Stimulated activated CD4-positive, alpha-beta T cell treated with anti-CD3 and anti-CD28 coated beads, Interleukin-12 subunit alpha, Interleukin-12 subunit beta, amount 100 ng/mL, for 4 hours (primary cell): ENCODE data around the gene TRAF7.

Experiments
- DNase-seq: peaks from one replicate; pipeline ENCODE4 v3.0.0-alpha.2; 2020

The TRAF7 gene

DNA sequence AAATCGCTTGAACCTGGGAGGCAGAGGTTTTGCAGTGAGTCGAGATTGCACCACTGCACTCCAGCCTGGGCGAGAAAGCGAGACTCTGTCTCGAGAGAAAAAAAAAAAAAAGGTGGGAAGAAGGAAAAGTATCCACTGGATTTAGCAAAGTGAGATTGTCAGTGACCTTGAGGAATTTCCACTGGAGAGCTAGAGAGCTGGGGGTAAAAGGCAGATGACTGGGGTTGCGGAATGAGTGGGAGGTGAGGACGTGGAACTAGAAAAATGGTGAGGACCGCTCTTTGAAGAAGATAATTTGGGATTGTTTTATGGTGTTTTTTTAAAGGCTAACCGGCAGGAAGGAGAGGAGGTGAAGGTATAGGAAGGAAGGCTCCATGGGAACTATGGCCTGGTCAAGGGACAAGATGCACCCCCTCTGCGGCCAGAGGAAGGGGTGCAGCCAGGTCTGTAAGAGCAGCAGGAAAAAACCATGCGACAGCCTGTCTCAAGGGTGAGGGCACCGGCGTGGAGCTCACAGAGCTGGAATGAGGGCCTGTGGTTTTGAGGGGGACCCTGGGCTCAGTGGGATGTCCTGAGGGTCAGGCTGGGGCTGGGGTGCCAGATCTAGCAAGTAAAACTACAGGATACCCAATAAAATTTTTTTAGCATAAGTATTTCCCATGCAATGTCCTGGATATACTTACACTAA lies 49.0 kb downstream of the TRAF7 start:
- no peak for DNase-seq

DNA sequence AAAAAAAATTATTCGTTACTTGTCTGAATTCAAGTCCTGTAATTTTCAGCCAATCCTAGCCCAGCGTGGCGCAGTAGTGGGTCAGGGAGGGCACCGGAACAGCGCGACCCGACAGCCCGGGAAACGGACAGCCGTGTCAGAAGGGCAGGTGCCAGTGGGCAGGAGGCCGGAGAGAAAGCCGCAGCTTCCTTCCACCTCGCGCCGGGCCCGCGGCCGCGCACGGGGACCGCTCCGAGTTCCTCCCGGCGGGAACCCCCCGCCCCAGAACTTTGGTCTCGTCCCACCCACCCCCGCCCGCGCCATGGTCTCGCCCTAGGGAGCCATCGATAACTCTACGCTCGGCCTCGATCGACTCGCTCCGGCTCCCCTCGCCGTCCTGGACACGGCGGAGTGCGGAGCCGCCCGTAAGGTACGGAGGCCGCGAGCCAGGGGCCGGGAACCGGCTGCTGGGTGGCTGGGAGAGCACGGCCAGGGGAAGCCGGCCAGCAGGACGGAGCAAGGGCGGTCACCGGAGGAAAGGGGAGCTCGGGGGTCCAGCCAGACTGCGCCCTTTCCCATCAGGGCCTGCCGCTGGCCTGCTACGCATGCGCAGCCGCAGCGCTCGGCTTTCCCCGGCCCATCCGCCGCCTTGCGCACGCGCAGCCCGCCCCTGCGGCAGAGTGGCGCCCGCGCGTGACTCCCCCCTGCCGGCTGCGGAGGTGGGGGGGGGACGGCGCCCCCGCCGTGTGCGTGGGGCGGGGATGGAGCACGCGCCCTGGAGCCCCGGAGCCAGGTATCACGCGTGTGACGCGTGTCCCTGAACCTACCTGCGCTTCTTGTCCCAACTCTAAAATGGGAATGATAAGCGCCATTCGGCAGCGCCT lies 49.8 kb downstream of the TRAF7 start, which contains the start of gene MLST8:
MLST8 (plus strand) TSS at position 351 of the 863 bp plus-strand sequence. CDS start 632 bp downstream, outside the sequence.
- DNase-seq: peak; percentile 90

DNA sequence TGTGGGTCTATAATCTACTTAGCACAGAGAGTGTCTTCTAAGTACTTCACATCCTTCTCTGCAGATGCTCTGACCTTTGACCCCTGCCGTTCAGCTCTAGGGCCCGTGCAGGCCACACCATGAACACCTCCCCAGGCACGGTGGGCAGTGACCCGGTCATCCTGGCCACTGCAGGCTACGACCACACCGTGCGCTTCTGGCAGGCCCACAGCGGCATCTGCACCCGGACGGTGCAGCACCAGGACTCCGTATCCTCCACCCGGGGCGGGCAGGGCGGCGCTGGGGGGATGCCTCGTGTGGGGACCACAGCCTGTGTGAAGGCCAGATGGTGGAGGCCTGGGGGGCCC lies 50.4 kb downstream of the TRAF7 start:
- peak; percentile 26 for DNase-seq

DNA sequence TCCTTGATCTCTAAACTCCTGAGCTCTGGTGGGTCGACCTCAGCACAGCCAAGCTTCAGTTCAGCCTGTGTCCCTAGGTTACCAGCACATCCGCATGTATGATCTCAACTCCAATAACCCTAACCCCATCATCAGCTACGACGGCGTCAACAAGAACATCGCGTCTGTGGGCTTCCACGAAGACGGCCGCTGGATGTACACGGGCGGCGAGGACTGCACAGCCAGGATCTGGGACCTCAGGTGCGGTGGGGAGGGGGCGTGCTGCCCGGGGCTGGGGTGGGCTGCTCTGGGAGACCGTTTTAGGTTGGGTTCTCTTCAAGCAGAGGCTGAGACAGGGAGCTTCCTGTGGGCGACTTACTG lies 50.8 kb downstream of the TRAF7 start:
- DNase-seq: no peak

DNA sequence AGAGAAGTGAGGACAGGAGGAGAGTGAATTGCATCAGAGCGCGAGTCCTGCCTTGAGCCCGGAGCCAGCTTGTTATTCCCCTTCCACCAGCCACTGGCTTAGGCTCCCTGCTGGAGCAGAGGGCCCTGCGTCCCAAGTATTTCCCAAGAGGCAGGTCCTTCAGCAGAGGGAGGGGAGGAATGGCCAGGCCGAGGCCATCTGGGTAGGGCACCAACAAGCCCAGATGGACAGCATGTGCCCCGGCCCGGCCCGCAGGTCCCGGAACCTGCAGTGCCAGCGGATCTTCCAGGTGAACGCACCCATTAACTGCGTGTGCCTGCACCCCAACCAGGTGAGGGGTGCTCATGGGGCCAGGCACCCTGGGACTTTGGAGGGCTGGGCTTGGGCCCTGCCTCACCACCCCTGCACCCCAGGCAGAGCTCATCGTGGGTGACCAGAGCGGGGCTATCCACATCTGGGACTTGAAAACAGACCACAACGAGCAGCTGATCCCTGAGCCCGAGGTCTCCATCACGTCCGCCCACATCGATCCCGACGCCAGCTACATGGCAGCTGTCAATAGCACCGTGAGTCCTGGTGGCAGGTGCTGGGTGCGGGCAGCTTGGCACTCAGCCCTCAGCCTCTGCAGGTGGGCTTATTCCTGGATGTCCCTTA lies 51.3 kb downstream of the TRAF7 start:
- DNase-seq: no peak

DNA sequence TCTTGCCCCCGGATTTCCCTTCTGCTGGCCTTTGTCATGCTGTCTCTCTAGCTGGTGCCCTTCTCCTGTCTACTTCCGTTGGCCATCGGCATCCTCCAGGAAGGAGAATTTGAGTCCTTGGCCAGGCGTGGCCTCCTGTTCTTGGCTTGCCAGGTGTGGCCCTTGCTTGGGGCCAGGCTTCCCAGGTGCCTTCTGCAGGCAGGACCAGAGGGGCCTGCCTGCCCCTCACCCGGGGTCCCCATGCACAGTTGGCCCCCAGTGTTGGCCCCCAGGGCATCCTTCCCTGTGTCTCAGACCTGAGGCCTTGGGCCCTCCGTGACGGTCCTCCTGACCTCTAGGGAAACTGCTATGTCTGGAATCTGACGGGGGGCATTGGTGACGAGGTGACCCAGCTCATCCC lies 52.3 kb downstream of the TRAF7 start:
- no peak for DNase-seq

DNA sequence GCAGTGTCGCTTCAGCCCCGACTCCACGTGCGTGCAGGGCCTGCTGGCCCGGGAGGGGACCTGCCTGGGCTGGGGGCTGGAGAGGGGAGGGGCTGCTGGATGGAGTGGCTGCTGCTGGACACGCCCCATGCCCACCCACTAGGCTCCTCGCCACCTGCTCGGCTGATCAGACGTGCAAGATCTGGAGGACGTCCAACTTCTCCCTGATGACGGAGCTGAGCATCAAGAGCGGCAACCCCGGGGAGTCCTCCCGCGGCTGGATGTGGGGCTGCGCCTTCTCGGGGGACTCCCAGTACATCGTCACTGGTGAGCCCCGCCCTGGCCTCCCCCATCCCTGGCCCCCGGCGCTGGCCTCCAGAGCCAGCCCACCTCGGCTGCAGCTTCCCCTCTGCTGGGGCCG lies 52.7 kb downstream of the TRAF7 start:
- DNase-seq: no peak

DNA sequence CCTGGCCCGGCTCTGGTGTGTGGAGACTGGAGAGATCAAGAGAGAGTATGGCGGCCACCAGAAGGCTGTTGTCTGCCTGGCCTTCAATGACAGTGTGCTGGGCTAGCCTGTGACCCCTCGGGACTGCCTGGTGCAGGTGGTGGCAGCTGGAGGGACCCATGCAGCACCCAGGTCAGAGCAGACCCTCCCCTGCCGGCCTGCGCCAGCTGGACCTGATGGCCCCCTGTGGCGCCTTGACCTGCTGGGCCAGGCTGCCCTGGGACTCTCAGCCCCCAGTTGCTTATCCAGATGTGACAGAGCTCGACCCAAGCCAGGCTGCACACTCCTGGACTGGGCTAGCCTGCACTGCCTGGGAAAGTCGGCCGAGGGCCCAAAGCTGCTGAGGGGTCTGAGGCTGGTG lies 53.2 kb downstream of the TRAF7 start:
- DNase-seq: no peak

DNA sequence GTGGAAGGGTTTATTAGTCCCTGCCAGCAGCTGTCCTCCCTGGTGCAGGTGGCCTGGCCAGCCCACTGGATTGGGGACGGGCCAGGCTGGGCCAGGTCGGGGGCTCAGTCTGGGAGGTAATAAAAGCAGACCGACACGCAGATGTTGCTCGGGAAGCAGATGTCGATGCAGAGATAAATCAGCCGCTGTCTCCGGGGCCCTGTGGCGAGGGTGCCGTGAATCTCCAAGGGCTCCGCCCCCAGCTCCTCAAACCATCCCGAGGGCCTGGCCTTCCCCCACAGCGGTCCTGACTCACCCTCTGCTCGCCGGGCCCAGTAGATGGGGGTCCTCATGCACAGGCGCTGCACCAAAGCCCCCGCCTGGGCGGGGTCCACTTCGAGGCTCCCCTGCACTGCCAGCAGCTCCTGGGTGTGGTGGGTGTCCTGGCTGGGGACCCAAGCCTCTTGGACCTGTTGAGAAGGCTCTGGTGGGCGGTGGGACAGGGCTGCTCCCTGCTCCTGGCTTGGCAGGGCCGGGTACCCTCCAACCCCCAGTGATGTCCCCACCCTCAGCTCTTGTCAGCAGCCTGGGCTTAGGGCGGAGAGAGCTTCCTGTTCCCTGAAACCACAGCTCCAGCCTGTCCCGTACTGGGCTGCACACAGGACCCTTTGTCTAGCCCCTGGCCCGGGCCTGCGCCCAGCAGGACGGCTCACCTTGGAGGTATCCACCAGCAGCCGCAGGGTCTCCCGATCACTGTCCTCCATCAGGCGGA lies 53.9 kb downstream of the TRAF7 start:
- DNase-seq: no peak

DNA sequence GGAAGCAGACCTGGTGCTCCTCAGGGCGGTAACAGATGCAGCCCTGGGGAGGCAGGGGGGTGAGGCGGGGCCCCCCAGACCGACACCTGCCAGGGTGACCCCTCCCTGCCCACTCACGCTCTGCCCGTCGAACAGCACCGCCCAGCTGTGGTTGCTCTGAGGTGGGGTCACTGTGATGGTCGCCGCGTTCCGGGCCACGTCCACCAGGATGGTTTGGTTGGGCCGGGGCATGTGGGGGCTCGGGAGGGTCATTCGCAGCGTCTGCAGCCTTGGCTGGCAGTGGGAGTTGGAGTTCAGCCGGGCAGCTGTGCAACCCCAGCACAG lies 54.4 kb downstream of the TRAF7 start:
- no peak for DNase-seq

DNA sequence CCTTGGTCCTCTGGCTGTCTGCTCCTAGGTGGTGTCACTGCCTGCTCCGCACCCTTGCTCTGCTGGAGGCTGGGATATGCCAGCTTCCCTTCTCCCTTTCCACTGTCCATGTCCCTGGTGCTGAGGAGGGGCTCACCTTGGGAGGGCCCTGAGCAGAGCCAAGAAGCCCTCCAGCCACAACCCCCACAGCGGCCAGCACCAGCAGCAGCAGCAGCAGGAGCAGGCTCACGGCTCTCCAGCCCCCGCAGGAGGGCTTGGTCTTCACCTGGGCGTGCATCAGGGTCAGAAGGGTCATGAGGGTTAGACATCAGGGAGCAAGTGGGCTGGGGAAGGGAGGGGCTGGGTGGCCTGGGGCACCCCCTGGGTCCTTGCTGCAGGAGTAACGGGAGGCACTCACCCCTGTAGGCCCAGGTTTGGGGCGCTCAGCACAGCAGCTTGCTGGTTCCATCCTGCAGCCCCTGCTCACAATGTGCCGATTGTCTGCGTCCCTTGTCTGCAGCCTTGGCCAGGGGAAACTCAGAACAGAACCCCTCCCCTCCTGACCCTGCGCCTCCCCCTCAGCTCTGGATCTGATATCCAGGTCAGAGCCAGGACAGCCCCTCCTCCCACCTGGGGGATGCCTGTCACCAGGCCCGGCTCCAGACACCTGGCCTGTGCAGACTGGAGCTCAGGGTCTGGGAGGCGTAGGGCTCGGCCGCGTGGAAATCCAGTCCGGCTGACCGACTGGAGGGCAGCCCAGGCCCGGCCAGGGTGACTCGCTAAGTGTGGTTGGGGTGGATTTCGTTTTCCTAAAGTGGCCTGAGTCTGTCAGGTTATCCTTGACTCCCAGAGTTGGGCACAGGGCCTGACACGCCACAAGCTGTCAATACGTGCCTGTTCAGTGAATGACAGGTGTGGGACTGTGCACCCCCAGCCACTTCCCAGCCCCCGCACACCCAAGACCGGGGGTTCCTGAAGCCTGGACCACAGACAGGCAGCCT lies 55.1 kb downstream of the TRAF7 start, which contains the start of gene BRICD5:
BRICD5 (minus strand) TSS at position 478 of the 980 bp plus-strand sequence; CDS start at position 448, 30 bp downstream.
- no peak for DNase-seq

DNA sequence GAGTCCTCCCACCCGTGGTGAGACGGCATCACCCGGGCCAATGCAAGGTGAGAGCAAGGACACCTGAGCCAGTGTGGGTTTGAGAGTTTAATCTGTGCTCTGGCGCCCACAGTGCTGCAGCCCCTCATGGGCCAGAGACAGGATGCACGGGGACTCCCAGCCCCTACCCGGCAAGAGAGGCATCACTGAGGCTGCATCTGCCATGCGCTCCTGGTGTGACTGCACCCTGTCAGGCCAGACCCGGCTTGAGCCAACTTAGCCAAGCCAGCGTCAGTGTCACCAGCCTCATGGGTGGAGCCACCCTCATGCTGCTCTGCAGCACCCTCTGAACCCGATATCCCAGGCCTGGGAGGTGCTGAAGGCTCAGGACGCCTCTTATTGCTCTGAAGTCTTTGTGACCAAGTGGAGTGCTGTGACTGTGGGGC lies 56.4 kb downstream of the TRAF7 start:
- DNase-seq: no peak

DNA sequence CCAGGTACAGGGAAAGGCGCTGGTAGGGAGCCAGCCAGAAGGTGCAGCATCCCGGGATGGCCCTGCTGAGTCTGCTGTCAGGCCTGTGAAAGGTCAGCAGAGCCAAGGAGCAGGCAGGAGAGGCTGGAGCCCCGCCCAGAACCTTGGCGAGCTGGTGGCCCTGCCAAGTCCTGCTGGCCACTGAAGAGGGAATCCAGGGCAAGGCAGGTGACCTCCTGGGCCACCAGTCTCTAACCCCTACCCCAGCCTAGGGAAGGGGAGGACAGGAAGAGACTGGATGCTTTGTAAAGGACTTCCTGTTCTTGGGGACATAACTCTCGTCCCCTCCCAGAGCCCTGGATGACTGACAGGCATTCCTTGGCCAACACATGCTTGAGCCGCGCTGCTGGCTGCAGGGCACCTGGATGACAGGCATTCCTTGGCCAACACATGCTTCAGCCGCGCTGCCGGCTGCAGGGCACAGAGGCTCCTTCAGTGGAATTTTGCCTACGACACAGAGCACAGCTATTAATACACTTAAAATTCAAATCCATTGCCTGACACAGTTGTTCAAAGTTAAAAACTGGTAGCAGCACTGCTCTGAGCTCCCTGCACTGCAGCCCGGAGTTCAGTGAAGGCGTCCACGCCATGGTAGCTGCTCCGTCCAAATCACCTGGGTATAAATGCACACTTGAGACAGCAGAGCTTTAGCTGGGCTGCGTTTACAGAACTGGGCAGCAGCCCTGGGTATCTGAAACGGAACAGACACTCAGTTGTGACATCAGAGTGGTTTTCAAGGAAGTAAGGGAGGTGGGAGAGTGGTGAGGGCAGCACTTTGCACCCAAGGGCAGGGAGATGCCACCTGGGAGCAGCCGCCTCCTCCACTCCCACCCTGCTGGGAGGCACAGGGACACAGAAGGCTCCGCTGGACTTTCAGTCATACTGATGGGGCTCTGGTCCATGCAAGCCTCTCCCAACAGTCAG lies 57.1 kb downstream of the TRAF7 start:
- no peak for DNase-seq

DNA sequence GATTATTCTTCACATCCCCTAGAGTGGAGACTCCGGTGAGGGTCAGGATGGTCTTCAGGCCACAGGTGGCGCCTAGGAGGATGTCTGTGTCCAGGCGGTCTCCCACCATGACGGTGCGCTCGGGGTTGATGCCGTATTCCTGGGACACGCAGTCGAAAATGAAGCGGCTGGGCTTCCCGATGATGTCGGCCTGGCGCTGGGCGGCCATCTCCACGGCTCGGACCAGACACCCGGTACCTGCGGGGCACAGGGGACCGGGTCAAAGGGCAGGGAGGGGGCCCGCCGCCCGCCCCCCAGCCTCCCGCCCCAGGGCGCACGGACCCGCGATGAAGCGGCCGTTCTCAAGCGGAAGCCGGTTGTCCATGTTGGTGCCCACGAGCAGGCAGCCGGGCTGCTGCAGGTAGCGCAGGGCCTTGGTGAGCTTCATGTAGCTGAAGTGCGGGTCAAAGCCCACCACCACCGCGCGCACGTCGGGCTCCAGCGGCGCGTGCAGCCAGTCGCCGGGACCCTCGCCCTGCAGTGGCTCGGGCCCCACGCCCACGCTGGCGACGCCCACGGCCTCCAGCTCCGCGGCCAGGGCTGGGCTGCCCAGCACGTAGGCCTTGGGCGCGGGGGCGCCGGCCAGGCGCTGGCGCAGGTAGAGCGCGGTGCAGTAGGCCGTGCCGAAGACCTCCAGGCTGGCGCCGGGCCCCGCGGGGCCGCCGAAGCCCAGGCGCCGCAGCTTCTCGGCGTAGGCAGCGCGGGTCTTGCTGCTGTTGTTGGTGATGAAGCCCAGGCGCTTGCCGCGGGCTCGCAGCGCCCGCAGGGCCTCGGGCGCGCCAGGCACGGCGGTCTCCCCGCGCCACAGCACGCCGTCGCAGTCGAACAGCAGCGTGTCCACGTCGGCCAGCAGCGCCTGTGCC lies 58.5 kb downstream of the TRAF7 start:
- no peak for DNase-seq

DNA sequence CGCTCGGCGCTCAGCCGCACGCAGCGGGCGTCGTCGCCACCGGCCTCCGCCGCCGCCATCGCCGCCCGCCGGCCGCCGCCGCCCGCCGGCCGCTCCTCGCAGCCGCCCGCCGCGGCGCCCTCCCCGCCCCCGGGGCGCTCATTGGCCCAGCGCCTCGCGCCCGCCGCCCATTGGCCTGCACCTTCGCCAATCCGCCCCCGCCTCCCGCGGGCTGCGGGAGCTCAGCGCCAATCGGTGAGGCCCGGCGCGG lies 59.1 kb downstream of the TRAF7 start, which contains the start of gene PGP:
PGP (minus strand) TSS at position 122 of the 250 bp plus-strand sequence; CDS start at position 59, 63 bp downstream.
- no peak for DNase-seq

DNA sequence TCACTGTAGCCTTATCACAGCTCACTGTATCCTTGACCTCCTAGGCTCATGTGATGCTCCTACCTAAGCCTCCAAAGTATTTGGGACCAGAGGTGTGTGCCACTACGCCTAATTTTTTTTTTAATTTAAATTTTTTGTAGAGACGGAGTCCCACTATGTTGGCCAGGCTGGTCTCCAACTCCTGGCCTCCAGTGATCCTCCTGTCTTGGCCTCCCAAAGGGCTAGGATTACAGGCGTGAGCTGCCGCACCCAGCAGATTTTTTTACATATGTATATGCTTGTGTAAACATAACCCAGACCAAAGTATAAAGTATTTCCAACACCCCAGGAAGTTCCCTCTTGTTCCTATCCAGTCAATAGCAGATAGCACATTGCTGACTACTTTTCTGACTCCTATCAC lies 60.7 kb downstream of the TRAF7 start:
- no peak for DNase-seq

DNA sequence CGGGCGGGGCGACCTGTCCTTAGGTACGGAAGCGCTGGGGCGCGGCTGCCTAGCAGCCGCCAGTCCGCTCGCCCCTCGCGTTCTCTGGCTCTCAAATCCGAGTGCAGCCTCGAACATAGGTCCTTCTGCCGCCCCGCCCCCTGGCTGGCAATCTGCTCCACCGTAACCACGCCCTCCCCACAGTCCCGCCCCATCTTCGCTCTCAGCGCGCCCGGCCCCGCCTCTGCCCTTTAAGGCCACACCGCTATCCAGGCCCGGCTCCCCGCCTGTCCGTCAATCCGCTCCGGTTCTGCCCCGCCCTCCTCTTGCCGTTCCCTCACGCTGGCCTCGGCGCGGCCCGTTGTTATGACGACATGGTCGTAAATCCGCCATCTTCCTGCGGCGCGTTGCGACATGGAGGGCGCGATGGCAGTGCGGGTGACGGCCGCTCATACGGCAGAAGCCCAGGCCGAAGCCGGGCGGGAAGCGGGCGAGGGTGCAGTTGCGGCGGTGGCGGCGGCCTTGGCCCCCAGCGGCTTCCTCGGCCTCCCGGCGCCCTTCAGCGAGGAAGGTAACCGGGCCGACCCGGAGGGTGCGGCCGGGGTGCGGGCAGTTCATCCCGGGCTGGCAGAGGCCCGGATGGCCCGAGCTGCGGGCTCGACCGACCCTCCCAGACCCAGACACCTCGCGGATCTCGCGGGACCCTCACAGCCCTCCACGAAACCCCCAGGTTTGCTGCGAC lies 67.8 kb downstream of the TRAF7 start, which contains the start of gene E4F1:
E4F1 (plus strand) TSS at position 371 of the 721 bp plus-strand sequence; CDS start at position 394, 23 bp downstream.
- DNase-seq: peak; percentile 99

DNA sequence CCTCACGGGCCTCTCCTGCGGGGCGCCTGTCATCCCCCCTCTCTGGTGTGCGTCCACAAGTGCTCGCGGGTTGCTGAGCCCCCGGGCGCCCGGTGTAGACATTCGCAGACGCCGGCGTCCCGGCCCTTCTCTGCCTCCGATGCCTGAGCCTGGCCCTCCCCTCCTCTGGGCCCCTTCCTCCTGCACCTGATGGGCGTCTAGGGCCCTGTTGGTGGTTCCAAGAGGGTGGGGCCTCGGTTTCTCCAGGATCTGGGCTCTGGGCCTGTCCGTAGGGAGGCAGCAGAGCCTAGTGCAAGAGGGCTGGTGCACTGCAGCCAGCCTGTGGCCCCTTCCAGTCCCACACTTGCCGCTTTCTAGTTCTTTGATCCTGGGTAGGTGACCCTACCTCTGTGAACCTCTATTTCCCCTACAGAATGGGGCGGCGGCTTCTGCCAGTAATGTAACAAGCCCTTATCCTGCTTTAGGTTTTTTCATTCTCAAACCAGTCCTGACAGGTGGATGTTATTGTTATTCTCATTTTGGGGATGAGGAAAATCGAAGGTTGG lies 68.4 kb downstream of the TRAF7 start:
- no peak for DNase-seq
